Breast epithelium (tissue), 4 donors: ENCODE measurements around the gene MAPK1. TPM values are rescaled to one million over a fixed set of nuclear protein-coding genes. Genes with fewer than 3 reads are reported as not detected.
"Not testable (repeated sequence)": the region's sequence is repeated elsewhere in the genome, so short reads cannot be mapped to it uniquely, and the experiment has no call there.

Experiments used
- DNase-seq, 2 donors: peaks; one replicate each; pipeline ENCODE4 v3.0.0-alpha.2; 2019; ENCODE audit warnings: low spot score in 2 of 2
- H3K27ac ChIP-seq, 2 donors: fragments of 200-600 bp; sonication (generic) in 1 of 2; one replicate each; pipeline ENCODE4 v1.5.1; 2016 to 2019; ENCODE audit warnings: mild to moderate bottlenecking in 1 of 2
- H3K27me3 ChIP-seq, 2 donors: fragments of 200-600 bp; sonication (generic) in 1 of 2; one replicate each; pipeline versions ENCODE4 v1.5.1 to v1.6.0; 2017 to 2019; ENCODE audit warnings: control low read depth in 1 of 2, mild to moderate bottlenecking in 1 of 2
- H3K36me3 ChIP-seq: fragments of 200-600 bp; one replicate; pipeline ENCODE4 v1.5.1; 2019
- H3K4me1 ChIP-seq, 2 donors: fragments of 200-600 bp; sonication (generic); one replicate each; pipeline ENCODE4 v1.5.1; 2016 to 2019; ENCODE audit warnings: control low read depth in 1 of 2
- H3K4me3 ChIP-seq, 3 donors: fragments of 200-600 bp; sonication (generic); 1 replicate in 2 of 3; 2 replicates in 1 of 3; pipeline ENCODE4 v1.5.1; 2016 to 2019; ENCODE audit warnings: mild to moderate bottlenecking in 3 of 3, moderate library complexity in 2 of 3
- H3K9me3 ChIP-seq, 2 donors: fragments of 200-600 bp; sonication (generic) in 1 of 2; one replicate each; pipeline ENCODE4 v1.5.1; 2016 to 2019; ENCODE audit warnings: control low read depth in 1 of 2
- CTCF ChIP-seq, 3 donors: fragments of 450-650 bp; IDR thresholded peaks; one replicate each; pipeline ENCODE4 v1.5.1; 2016 to 2017; ENCODE audit warnings: antibody characterized with exemption in 3 of 3, mild to moderate bottlenecking in 3 of 3, moderate library complexity in 3 of 3
- POLR2A ChIP-seq: fragments of 450-650 bp; IDR thresholded peaks from one replicate; pipeline ENCODE4 v1.6.1; 2016; ENCODE audit warnings: antibody characterized with exemption, mild to moderate bottlenecking, moderate library complexity
- POLR2AphosphoS5 ChIP-seq, 3 donors: sonication (generic); formaldehyde crosslinking; IDR thresholded peaks; one replicate each; pipeline ENCODE4 v1.6.1; 2017; ENCODE audit warnings: antibody characterized with exemption in 3 of 3
- intact Hi-C: fragments of 100-400 bp; cut with DNase I; formaldehyde crosslinking; loops from one replicate; pipeline ENCODE4 v1.15.1; 2023; ENCODE audit warnings: low total_unique reads
- total RNA-seq, 3 donors: library from RNA; depleted of rRNA; stranded (reverse); fragments of >200 nt; gene quantifications; one replicate each; pipeline ENCODE4 v1.1.0, GENCODE V29; 2016

The MAPK1 gene
- total RNA-seq, 3 donors from 2014 or later, result 43.3 to 49.9 (median 44.0) TPM

- no peaks in the 10 kb centered on the region for H3K9me3 ChIP-seq
- no peak overlapping the region for H3K27ac ChIP-seq
- intact Hi-C loops, result no loop called here
- TF ChIP-seq CTCF (IDR thresholded peaks at IDR 0.05) (no peak), POLR2AphosphoS5 (IDR thresholded peaks at IDR 0.05) (no peak), POLR2A (no peak)
- no peaks in the 10 kb centered on the region for H3K36me3 ChIP-seq
- no peak for DNase-seq
- H3K4me3 ChIP-seq, result no peak overlapping the region
- H3K4me1 ChIP-seq, result no peaks in the 10 kb centered on the region
- H3K27me3 ChIP-seq, result no peaks in the 10 kb centered on the region
Observed at GRCh38 chr22:21909871-21910270, 42.4 kb upstream of the MAPK1 start.

- Histone ChIP-seq H3K9me3 (no peaks in the 10 kb centered on the region), H3K4me3 (no peak overlapping the region), H3K27me3 (no peaks in the 10 kb centered on the region), H3K4me1 (no peaks in the 10 kb centered on the region), H3K36me3 (no peaks in the 10 kb centered on the region), H3K27ac (no peak overlapping the region)
- intact Hi-C loops, result no loop called here
- DNase-seq, result peak in 1 of 2 donors; percentile 36
- TF ChIP-seq POLR2A (no peak), POLR2AphosphoS5 (IDR thresholded peaks at IDR 0.05) (no peak), CTCF (IDR thresholded peaks at IDR 0.05) (no peak)
Observed at GRCh38 chr22:21907638-21908522, 40.4 kb upstream of the MAPK1 start.

GRCh38 chr22:21905234-21905633, 37.8 kb upstream of the MAPK1 start:
- not testable (repeated sequence) for H3K27me3 ChIP-seq, H3K4me3 ChIP-seq, H3K27ac ChIP-seq, H3K9me3 ChIP-seq, H3K36me3 ChIP-seq, H3K4me1 ChIP-seq
- peak in 1 of 2 donors; percentile 39 for DNase-seq
- intact Hi-C loops, result loop anchor here (2.0 kb wide), 1 partner anchor 48 kb away; no protein-coding TSS in a partner anchor

GRCh38 chr22:21904250-21904789, 36.9 kb upstream of the MAPK1 start:
- H3K27ac ChIP-seq, result no peak overlapping the region
- no peak for TF ChIP-seq CTCF (IDR thresholded peaks at IDR 0.05)
- no peak for TF ChIP-seq POLR2A
- no peak for TF ChIP-seq POLR2AphosphoS5 (IDR thresholded peaks at IDR 0.05)
- DNase-seq, result peak in 1 of 2 donors; percentile 9
- H3K9me3 ChIP-seq, result no peaks in the 10 kb centered on the region
- no peaks in the 10 kb centered on the region for H3K36me3 ChIP-seq
- no peak overlapping the region for H3K4me3 ChIP-seq
- H3K27me3 ChIP-seq, result no peaks in the 10 kb centered on the region
- H3K4me1 ChIP-seq, result no peaks in the 10 kb centered on the region
- intact Hi-C loops, result loop anchor here (2.0 kb wide), 1 partner anchor 48 kb away; no protein-coding TSS in a partner anchor

- no peak for DNase-seq
- Histone ChIP-seq H3K36me3 (no peaks in the 10 kb centered on the region), H3K4me1 (no peaks in the 10 kb centered on the region), H3K27me3 (no peaks in the 10 kb centered on the region), H3K9me3 (no peaks in the 10 kb centered on the region), H3K27ac (no peak overlapping the region), H3K4me3 (no peak overlapping the region)
- TF ChIP-seq POLR2A (no peak), POLR2AphosphoS5 (IDR thresholded peaks at IDR 0.05) (no peak), CTCF (IDR thresholded peaks at IDR 0.05) (no peak)
- intact Hi-C loops, result no loop called here
Observed at GRCh38 chr22:21903283-21903682, 35.8 kb upstream of the MAPK1 start.
